Activated CD4-positive, CD25-positive, alpha-beta regulatory T cell treated with anti-CD3 and anti-CD28 coated beads, Interleukin-2, amount 50 U/mL, for 24 hours (primary cell): Measurements from ENCODE around the gene SEMA3F.
"Not testable (repeated sequence)": the region's sequence is repeated elsewhere in the genome, so short reads cannot be mapped to it uniquely, and the experiment has no call there.

Source experiments
- ATAC-seq, 2 donors: fragments of 150-1000 bp; cut with Tn5 transposase; one replicate each; pipeline ENCODE4 v1.10.0; 2021; ENCODE audit warnings: mild to moderate bottlenecking in 1 of 2, moderate library complexity in 1 of 2

Gene SEMA3F

DNA sequence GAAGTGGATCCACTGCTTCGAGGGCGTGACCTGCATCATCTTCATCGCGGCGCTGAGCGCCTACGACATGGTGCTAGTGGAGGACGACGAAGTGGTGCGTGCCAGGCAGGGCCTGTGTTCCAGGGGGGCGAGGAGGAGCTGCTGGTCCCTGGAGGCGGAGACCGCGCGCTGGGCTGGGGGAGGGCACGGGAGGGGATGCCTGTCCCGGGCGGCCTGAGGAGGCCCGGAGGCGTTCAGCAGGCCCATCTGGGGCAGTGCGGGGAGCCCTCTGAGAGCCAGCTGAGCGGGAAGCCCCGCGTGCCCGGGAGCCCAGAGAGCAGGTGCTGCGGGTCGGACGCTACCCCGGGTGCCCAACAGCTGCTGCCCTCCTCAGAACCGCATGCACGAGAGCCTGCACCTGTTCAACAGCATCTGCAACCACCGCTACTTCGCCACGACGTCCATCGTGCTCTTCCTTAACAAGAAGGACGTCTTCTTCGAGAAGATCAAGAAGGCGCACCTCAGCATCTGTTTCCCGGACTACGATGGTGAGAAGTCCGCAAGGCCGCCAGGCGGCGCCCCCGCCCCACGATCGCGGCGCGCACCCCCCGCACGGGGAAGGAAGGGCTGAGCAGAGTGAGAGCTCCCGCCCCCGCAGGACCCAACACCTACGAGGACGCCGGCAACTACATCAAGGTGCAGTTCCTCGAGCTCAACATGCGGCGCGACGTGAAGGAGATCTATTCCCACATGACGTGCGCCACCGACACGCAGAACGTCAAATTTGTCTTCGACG, 39.2 kb downstream of the SEMA3F start:
- peak; percentile 79 to 88 for ATAC-seq

DNA sequence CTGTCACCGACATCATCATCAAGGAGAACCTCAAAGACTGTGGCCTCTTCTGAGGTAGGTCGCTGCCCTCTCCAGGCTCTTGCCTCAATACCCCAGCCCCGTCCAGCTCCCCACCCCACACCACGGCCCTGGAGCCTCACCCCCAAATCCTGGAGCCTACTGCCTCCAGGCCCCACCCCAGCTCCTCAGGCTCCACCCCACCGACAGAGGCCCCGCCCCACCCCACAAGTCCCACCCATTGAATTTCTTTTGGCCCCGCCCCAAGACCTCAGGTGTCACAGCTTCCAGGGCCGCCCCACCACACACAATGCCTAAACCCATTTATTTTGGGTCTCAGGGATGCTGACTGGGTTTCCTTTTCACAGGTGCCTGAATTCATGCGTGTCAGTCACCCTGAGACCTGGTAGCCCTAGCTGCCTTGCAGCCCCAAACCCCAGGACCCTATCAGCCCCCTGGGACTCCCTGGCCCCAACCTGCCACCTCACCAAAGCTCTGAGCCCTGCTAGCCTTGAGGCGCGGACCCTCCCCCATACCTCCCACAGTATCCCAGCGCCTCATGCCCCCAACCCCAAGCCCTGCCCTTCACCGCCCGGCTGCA, 39.9 kb downstream of the SEMA3F start:
- ATAC-seq = peak; percentile 32 to 42

DNA sequence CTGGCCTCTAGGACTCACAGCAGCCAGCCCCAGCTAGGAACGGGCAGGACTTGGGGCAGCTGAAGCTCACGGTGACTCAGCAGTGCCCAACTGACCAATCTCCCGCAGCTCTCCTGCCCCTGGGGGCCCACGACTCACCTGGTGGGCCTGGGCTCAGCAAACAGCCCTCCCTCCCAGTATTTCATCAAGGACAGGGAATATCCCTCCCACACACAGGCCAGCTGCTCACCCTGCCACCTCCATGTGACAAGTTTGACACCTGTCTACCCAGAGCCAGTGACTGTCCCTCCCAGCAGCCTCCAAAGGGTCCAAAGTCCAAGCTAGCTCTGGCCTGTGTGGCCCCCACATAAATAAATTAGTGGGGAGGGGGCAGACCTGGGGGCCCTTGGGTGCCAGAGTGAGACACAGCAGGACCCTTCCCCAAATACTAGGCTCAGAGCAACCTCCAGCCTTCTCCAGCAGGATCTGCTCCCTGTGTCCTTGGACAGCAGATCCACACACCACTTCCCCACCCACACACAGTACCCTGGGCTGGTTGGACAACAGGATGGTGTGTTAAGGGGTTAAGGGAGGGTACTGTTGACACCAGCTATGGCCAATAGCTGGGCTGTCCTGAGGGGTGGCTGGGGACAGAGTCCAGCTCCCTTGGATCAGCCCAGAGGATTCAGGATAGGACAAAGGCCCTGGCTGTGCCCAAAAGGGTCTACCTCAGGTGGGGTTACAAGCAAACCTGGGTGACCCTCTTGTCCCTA, 40.6 kb downstream of the SEMA3F start:
- ATAC-seq = no peak

DNA sequence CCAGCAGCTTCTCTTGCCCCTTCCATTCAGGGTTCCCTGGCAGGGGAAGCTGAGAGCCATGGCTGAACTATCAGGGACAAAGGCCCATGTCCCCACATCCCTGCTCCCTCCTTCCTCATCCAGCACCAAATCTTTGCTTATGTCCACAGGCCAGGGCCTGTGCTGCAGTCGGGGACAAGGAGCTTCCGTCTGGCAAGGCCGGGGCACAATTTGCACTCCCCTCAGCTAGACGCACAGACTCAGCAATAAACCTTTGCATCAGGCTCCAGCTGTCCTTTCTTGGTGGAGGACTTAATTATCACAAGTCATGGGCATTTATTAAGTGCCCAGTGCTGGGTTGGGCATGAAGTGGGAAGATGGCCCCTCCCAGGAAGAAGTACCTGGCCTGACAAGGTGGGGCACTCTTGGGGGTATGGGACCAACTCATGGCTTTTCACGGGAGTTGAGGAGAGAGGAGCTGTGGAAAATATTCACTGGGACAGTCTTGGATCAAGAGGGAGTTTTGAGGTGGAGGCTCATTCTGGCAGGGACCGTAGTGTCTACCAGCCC, 41.2 kb downstream of the SEMA3F start:
- ATAC-seq = no peak

DNA sequence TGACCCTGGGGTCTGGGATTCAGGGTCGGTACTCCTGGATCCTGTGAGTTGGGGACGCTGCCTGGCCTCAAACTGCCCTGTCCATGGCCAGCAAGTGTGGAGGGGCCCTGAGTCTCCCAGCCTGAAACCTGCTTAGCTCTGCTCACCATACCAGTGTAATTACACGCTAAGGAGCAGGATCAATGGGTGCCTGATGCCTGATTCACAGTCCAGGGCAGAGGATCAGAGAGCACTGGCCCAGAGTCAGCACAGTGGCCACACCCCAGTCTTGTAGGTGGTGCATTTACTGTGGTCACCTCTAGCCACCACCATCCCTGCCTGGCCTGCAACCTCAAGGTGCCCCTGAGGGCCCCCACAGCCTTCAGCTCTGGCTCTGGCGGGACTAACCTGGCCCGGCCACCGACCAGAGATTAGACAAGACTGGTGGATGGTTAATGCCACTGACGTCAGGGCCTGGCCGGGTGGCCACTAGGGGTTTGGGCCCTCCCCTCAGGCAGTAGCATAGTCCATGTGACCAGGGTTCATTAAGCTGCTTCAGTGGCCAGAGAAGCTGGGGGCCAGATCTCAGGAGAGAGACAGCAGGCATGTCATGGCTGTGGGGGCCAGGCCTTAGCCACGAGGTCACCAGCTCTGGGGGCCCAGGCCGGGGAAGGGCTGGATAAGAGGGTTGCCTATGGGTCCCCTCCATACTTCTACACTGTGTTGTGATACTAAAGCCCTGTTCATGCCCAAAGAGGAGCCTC, 46.6 kb downstream of the SEMA3F start:
- no peak for ATAC-seq

DNA sequence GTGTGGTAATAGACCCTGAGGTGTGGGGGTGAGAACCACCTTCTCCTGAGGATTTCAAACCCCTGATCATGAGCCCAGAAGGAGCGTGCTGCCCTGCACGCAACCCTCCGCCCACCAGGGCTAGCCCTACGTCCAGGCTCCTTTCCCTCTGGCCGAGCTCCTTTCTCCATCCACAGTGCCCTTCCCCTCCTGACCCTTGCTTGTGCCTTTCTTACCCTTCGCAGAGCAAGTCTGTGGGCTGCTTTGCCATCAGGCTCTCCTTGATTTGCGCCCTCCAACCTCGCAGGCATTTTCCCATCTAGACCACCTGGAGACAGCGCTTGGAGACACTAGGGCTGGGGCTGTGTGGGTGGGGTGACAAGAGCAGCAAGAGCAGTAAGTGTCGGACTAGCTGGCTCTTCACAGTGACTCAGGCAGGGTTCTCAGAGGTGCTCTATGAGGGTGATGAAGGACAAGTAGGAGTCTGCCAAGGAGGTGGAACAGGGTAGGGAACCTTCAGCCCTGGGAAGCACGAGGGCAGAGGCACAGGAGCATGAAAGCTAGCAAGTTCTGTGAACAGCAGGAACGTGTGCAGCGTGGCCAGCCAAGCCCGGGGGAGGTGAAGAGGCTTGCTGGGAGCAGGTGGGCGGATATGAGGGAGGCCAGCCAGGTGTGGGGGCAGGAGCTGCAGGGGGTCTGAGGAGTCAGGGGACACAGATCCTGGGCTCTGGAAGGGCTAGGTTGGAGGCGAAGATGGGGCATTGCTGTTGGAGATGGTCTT, 47.4 kb downstream of the SEMA3F start:
- ATAC-seq = no peak

- ATAC-seq = no peak
Observed at GRCh38 chr3:50203113-50203808, 48.1 kb downstream of the SEMA3F start.

DNA sequence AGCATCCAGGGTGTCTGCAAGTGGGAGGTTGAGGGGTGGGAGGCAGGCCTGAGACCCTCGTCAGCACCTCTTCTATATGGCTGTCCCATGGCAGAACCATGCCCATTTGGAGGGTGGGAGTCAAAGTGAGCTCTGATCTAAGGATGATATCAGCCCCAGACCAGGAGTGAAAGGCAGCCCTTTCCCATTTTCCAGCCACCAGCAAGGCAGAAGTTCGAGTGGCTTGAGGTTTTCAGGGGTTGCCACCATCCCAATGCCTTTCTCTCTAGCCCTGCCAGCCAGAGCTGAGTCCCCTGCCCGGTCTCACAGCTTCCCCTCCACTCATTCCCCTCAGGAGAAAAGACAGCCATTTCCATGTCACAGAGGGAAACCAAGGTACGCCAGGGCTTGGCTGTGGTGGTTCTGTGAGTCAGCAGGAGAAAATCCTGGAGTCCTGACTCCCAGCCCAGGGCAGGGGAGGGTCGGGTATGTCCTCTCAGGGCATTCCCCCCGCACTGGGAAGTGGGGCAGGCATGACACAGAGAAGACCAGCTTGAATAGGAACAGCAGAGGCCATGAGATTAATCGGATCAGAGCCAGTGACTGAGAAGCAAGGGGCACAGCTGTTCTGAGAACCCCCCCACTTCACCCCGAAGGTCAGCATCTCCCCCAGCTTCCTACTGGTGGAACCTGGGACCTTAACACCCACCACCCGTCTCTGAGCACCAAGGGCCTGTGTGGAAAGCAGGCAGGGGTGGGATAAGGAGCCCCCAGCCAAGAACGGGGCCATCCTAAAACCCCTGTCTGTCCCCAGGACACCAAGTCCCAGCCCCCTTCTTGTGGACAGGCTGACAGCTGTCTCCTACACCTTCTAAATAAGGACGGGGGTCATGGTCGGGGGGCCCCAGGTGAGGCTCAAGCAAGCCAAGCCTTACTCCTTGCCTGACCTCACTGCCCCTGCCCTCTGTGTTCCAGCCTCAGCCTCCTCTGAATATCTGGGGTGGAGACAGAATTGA, 49.0 kb downstream of the SEMA3F start:
- ATAC-seq = no peak

DNA sequence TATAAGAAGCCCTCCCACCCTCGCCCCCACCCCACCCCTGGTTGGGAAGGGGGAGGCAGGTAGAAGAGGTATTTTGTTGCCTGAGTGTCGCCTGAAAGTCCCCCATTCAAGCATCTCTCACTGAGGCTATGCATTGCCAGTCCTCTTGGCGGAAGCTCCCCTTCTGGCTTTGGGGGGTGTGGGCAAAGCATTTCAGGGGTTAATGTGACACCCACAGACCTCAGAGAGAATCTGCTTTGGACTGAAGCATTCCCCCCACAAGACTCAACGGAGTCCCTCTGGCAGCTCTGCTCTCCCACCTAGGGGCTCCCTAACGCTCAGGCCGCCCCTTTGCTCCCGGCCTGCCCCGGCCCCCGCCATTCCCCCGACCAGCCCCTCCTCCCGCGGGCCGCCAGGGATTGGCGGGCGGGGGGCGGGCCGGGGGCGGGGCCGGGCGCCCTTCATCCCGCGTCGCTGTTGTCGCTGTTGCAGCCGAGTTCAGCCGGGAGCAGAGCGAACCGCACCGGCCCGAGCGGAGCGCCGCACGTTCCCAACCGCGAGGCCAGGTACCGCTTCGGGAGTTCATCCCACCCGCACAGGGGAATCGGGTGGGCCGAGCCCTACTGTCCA, 49.8 kb downstream of the SEMA3F start, which contains the start of gene SLC38A3:
Gene SLC38A3, plus strand, starts transcription at position 468 of the 609 bp plus-strand sequence. CDS start 8,929 bp downstream, outside the sequence.
- peak; percentile 5 to 17 for ATAC-seq

DNA sequence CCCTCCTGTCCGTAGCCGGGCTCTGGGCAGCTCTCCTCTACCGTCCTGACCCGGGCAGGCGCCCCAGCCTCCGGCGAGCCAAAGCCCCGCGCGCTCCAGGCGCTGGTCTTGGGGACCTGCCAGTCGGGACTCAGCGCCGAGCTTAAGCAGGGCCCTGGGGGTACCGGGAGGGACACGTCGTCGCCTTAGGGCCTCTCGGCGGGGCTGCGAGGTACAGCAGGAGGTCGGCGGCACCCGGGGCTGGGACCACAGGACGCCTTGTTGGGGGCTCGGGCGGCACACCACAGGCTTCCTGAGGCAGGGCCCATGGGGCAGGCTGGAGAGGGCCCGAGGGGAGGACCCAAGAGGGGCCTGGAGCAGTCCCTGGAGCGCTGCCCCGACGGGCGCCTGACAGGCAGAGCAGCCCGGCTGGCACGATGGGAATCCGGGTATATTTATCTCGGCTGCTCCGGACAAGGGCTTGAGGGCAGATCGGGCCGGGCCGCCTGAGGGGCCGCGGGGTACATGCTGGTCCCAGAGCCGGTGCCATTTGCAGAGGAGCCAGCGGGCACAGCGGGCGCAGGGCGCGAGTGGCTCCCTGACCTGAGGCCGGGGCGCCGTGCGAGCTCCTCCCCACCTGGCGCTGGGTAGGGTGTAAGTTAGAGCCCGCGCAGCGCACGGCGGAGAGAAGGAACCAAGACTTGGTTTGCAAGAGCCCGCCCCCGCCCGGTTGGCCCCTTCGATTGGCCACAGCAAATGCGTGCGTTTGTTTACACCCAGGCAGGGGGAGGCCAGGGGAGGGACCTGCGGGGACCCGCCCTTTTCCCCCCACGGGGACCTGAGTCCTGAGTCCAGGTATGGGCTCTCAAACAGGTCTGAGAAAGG, 50.5 kb downstream of the SEMA3F start:
- ATAC-seq = peak; percentile 36 to 41

GRCh38 chr3:50207359-50208042, 52.4 kb downstream of the SEMA3F start:
- ATAC-seq = no peak

DNA sequence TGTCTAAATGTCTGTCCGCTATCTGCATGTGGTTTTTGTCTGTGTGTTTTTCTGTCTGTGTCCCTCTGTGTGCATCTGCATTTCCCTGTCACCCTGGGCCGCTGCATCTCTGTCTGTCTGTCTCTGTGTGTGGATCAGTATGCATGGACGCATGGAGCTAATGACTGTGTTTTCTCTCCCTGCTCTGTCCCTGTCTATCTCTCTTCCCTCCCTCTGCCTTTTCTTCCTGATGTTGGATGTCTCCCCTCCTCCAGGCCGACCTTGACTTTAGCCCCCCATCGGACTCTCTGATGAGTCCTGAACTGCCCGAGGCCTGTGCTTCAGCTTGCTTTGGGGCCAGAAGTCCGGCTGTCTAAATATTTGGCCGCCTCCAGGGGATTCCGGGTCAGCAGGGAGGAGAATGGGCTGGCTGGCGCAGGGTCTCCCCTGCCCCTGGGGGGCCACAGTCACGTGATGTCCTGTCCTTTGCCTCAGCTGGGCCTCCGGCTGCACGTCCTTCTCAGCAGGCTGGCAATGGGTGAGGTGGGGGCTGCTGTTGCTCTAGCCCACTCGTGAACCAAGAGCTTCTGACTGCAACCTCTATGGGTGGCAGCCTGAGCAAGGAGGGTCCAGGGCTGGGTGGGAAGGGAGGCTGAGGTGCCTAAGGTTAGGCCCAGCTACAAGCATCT, 53.7 kb downstream of the SEMA3F start:
- no peak for ATAC-seq

DNA sequence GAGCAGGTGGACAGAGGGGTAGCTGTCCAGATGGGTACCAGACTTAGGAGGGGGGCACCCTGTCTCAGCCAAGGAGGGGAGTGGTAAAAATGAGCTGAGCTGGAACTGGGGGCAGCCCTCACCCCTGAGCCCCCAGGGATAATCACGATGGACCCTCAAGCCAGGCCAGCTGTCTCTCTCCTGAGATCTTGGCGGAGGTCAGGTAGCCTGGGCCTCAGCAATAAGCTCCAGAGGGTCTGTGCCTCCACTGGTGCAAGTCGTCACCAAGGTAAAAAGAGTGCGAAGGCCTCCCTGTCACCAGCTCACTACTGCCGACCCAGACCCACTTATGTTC, 55.0 kb downstream of the SEMA3F start:
- no peak for ATAC-seq

GRCh38 chr3:50210510-50211367, 55.6 kb downstream of the SEMA3F start:
- ATAC-seq = no peak

DNA sequence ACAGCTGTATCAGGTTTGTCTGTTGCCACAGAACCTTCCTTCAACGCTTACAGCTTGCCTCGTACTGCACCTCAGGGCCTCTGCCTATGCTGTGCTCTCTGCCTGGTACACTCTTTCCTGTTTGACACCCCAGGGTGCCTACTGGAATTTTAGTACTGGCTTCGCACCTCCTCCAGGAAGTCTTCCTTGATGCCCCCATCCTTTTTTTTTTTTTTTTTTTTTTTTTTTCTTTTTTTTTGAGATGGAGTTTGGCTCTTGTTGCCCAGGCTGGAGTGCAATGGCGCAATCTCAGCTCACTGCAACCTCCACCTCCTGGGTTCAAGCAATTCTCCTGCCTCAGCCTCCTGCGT, 56.2 kb downstream of the SEMA3F start:
- not testable (repeated sequence) for ATAC-seq

DNA sequence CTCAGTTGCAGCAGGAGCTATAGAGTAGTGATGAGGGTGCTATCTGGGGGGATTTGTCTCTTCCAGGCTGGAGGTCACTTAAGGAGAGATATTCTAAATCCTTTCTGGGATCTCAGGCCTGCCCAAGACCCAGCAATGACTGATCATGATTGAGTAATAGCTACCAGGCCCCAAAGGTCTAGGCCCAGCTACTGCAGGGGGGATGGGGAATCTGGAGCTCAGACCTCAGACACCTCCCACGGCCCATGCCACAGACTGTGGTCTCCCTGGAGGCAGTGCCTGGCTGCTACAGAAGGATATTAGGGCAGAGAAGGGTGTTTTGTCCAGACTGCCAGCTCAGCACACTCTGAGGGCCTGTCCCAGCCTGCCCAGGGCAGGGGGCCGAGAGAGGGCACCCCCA, 56.8 kb downstream of the SEMA3F start:
- ATAC-seq = peak in 1 of 2 donors; percentile 51
